ENCODE results near the gene MESP1.

DNA sequence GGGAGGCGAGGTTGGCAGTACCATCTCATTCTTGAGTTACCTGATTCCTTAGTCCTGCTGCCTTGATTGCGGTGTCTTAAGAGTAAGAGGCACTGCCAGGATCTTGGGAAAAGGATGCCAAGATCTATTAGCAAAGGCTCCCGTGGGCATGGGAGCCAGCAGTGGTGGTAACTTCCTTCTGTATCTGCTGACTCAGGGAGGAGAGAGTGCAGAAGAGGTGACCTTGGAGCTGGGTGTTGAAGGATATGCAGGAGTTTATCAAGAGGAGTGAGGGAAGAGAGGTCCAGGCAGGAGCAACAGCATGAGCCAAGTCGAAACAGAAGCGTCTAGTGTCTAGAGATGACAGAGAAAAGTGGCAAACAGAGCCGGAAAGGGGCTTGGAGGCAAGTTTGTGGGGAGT, 29.6 kb upstream of the MESP1 start:
- TF ChIP-seq CTCF (IDR thresholded peaks at IDR 0.05) (no peak), POLR2A (IDR thresholded peaks at IDR 0.05) (no peak)
